ENCODE measurements around the gene MACROD2.

DNA sequence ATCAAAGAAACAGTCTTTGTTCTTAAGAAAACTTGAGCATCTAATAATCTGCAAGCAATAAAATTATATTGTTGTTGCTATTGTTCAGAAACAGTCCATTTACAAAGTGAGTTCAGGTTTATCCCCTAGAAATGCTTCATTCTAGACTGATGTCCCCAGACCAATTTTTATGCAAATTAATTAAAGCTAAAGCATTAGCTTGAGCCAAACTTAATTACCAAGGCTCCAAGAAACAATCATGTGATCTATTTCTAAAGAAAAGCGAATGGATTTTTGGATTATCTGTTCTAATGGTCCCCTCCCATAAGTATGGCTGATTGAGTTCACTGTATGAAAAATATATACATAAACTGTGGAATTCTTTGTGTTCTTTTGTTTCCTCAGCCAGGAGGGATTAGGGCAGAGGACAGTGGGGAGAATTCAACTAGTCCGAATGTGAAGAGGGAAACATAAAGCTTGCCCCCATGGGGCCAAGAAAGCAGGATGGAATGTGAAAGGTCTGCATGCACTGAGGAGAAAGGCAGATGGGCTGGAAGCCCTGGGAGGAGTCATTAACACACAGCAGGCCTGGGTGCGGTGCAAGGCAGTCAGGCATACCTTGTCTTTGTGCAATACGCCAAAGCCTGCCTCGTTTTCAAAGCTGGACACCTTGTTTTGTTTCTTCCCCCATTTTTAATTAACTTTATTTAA, 1980.9 kb downstream of the MACROD2 start:
- no peak for TF ChIP-seq POLR2A (IDR thresholded peaks at IDR 0.05)
- TF ChIP-seq, protein P1, sequence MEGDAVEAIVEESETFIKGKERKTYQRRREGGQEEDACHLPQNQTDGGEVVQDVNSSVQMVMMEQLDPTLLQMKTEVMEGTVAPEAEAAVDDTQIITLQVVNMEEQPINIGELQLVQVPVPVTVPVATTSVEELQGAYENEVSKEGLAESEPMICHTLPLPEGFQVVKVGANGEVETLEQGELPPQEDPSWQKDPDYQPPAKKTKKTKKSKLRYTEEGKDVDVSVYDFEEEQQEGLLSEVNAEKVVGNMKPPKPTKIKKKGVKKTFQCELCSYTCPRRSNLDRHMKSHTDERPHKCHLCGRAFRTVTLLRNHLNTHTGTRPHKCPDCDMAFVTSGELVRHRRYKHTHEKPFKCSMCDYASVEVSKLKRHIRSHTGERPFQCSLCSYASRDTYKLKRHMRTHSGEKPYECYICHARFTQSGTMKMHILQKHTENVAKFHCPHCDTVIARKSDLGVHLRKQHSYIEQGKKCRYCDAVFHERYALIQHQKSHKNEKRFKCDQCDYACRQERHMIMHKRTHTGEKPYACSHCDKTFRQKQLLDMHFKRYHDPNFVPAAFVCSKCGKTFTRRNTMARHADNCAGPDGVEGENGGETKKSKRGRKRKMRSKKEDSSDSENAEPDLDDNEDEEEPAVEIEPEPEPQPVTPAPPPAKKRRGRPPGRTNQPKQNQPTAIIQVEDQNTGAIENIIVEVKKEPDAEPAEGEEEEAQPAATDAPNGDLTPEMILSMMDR (IDR thresholded peaks at IDR 0.05), result no peak
